HCT116 (cell line): ENCODE data around the gene SLC4A4. TPM values are rescaled to one million over a fixed set of nuclear protein-coding genes. Genes with fewer than 3 reads are reported as not detected.

Experiments used
- ATAC-seq: fragments of 200-7000 bp; cut with Tn5 transposase; 2 replicates; pipeline ENCODE4 v1.9.1; 2020; ENCODE audit warnings: mild to moderate bottlenecking, moderate library complexity
- BruUV-seq: library from RNA; stranded (reverse); fragments of 400-500 nt; replicated peaks from 2 replicates; lab custom pipeline; 2021; lab: Mats Ljungman, UMichigan
- CTCF ChIA-PET: fragments of 300-600 bp; sonication (Branson Sonifier 250); formaldehyde crosslinking; loops from one replicate; lab custom pipeline; 2021; ENCODE audit warnings: antibody characterized with exemption; lab: Charles Lee
- POLR2A ChIA-PET: fragments of 300-600, 350-600 bp; sonication (Branson Sonifier 250); formaldehyde crosslinking; loops from one replicate; lab custom pipeline; 2021; ENCODE audit warnings: antibody characterized with exemption; lab: Charles Lee
- RAD21 ChIA-PET, 2 experiments: fragments of 300-600 bp; sonication (Branson Sonifier 250); formaldehyde crosslinking; loops; one replicate each; lab custom pipeline; 2023; ENCODE audit warnings: low total read pairs in 2 of 2; ENCODE audit not compliant: uncharacterized antibody in 2 of 2, unreplicated experiment in 2 of 2, low non-redundant PET in 1 of 2; lab: Charles Lee
- DNase-seq: peaks from one replicate; pipeline ENCODE4 v3.0.0-alpha.2; 2010; ENCODE audit warnings: low read depth, low spot score
- H2AFZ ChIP-seq: fragments of 200-600 bp; shearing (Covaris generic), sonication (generic); 2 replicates; pipeline ENCODE4 v1.6.1; 2017; ENCODE audit warnings: low read depth, mixed run types, mixed read lengths, antibody characterized with exemption, low read length; ENCODE audit not compliant: poor library complexity, severe bottlenecking
- H3K27ac ChIP-seq: 2 replicates; pipeline ENCODE4 v1.5.1; 2012; ENCODE audit warnings: low read depth, low read length
- H3K27me3 ChIP-seq: fragments of 200-600 bp; sonication (generic); 2 replicates; pipeline ENCODE4 v1.6.1; 2016; ENCODE audit warnings: mixed run types, low read length, mixed read lengths; ENCODE audit not compliant: insufficient read depth
- H3K36me3 ChIP-seq, 2 experiments: fragments of 200-500 bp in 1 of 2; fragments of 200-600 bp in 1 of 2; sonication (Bioruptor generic) in 1 of 2; sonication (generic) in 1 of 2; 2 replicates each; pipeline versions ENCODE4 v1.5.1 to v1.6.1; 2014 to 2016; ENCODE audit warnings: low read length in 2 of 2, inconsistent platforms in 1 of 2, mixed read lengths in 1 of 2, mixed run types in 1 of 2; ENCODE audit not compliant: insufficient read depth in 2 of 2, control insufficient read depth in 1 of 2
- H3K4me1 ChIP-seq, 2 experiments: fragments of 200-600 bp in 1 of 2; sonication (generic) in 1 of 2; 2 replicates each; pipeline versions ENCODE4 v1.5.1 to v1.6.1; 2012 to 2017; ENCODE audit warnings: low read length in 2 of 2, inconsistent platforms in 1 of 2, mild to moderate bottlenecking in 1 of 2, mixed read lengths in 1 of 2, mixed run types in 1 of 2, moderate library complexity in 1 of 2; ENCODE audit not compliant: insufficient read depth in 2 of 2, control insufficient read depth in 1 of 2
- H3K4me2 ChIP-seq: fragments of 200-600 bp; sonication (generic); 2 replicates; pipeline ENCODE4 v1.6.1; 2017; ENCODE audit warnings: mixed run types, low read length, mixed read lengths
- H3K4me3 ChIP-seq, 2 experiments: fragments of 200-600 bp in 1 of 2; sonication (generic) in 1 of 2; replicated peaks in 1 of 2; 2 replicates each; pipeline ENCODE4 v1.5.1; 2011 to 2016; ENCODE audit warnings: low read length in 2 of 2, control low read depth in 1 of 2, low read depth in 1 of 2, mild to moderate bottlenecking in 1 of 2, mixed read lengths in 1 of 2, mixed run types in 1 of 2
- H3K79me2 ChIP-seq: fragments of 200-600 bp; sonication (generic); 2 replicates; pipeline ENCODE4 v1.6.1; 2017; ENCODE audit warnings: mild to moderate bottlenecking, mixed run types, low read length, moderate library complexity, mixed read lengths; ENCODE audit not compliant: insufficient read depth
- H3K9ac ChIP-seq: fragments of 200-600 bp; sonication (generic); 2 replicates; pipeline ENCODE4 v1.6.1; 2016; ENCODE audit warnings: low read length, mixed read lengths
- H3K9me2 ChIP-seq: fragments of 200-600 bp; sonication (generic), shearing (Covaris generic); 2 replicates; pipeline ENCODE4 v1.6.1; 2017; ENCODE audit warnings: mixed run types, mild to moderate bottlenecking, moderate library complexity; ENCODE audit not compliant: insufficient read depth
- H3K9me3 ChIP-seq, 2 experiments: fragments of 200-500 bp in 1 of 2; fragments of 200-600 bp in 1 of 2; sonication (Bioruptor generic) in 1 of 2; sonication (generic) in 1 of 2; 2 replicates each; pipeline ENCODE4 v1.6.1; 2014 to 2017; ENCODE audit warnings: low read length in 2 of 2, mixed read lengths in 2 of 2, inconsistent platforms in 1 of 2, low read depth in 1 of 2, mild to moderate bottlenecking in 1 of 2, mixed run types in 1 of 2, moderate library complexity in 1 of 2; ENCODE audit not compliant: control insufficient read depth in 1 of 2, insufficient read depth in 1 of 2
- H4K20me1 ChIP-seq: fragments of 200-600 bp; sonication (generic), shearing (Covaris generic); 2 replicates; pipeline ENCODE4 v1.6.1; 2017; ENCODE audit warnings: mixed run types, mild to moderate bottlenecking, moderate library complexity; ENCODE audit not compliant: insufficient read depth
- ATF3 ChIP-seq: IDR thresholded peaks from 2 replicates; pipeline ENCODE4 v1.6.1; 2012
- CBX3 ChIP-seq: IDR thresholded peaks from 2 replicates; pipeline ENCODE4 v1.6.1; 2012; ENCODE audit warnings: low read depth
- EGR1 ChIP-seq: IDR thresholded peaks from 2 replicates; pipeline ENCODE4 v1.6.1; 2012; ENCODE audit warnings: low read depth
- EZH2 ChIP-seq: fragments of 200-600 bp; sonication (generic); IDR thresholded peaks from 2 replicates; pipeline ENCODE4 v1.6.1; 2017; ENCODE audit warnings: antibody characterized with exemption, mixed run types
- EZH2phosphoT487 ChIP-seq: fragments of 200-600 bp; IDR thresholded peaks from 2 replicates; pipeline ENCODE4 v1.6.1; 2018; ENCODE audit warnings: antibody characterized with exemption, borderline replicate concordance
- JUND ChIP-seq: IDR thresholded peaks from 2 replicates; pipeline ENCODE4 v1.6.1; 2012
- RAD21 ChIP-seq: IDR thresholded peaks from 2 replicates; pipeline ENCODE4 v1.6.1; 2012; ENCODE audit warnings: low read depth, mild to moderate bottlenecking
- SP1 ChIP-seq: IDR thresholded peaks from 2 replicates; pipeline ENCODE4 v1.6.1; 2012; ENCODE audit warnings: low read depth
- SRF ChIP-seq: IDR thresholded peaks from 2 replicates; pipeline ENCODE4 v1.6.1; 2012; ENCODE audit warnings: low read depth
- YY1 ChIP-seq: IDR thresholded peaks from 2 replicates; pipeline ENCODE4 v1.6.1; 2011; ENCODE audit warnings: low read length, low read depth, moderate library complexity, mild to moderate bottlenecking; ENCODE audit not compliant: insufficient replicate concordance; ENCODE audit errors: extremely low read depth
- ZNF274 ChIP-seq: fragments of 200-500 bp; sonication (Bioruptor generic); IDR thresholded peaks from 2 replicates; pipeline ENCODE4 v1.6.1; 2014; ENCODE audit warnings: mild to moderate bottlenecking, low read depth, low read length, inconsistent platforms
- intact Hi-C: fragments of 100-400 bp; cut with micrococcal nuclease; formaldehyde crosslinking; loops from 2 replicates; pipeline ENCODE4 v1.10.0; 2022
- total RNA-seq: library from RNA; stranded (reverse); gene quantifications from one replicate; pipeline ENCODE4 v1.2.1, GENCODE V29; 2021; ENCODE audit not compliant: unreplicated experiment
- TF ChIP-seq, protein P1 (sequence below): IDR thresholded peaks from 2 replicates; pipeline ENCODE4 v1.6.1; 2012; ENCODE audit warnings: low read depth
- TF ChIP-seq, protein P2 (sequence below), 3 experiments: fragments of 200-600 bp in 1 of 3; sonication (generic) in 1 of 3; IDR thresholded peaks in 2 of 3; conservative IDR thresholded peaks in 1 of 3; 2 replicates each; pipeline ENCODE4 v1.5.1; 2012 to 2017; ENCODE audit warnings: low read depth in 2 of 3, low read length in 2 of 3, antibody characterized with exemption in 1 of 3, borderline replicate concordance in 1 of 3, control low read depth in 1 of 3, mild to moderate bottlenecking in 1 of 3, mixed read lengths in 1 of 3, mixed run types in 1 of 3, moderate library complexity in 1 of 3; ENCODE audit not compliant: insufficient read depth in 1 of 3

Gene SLC4A4
- total RNA-seq, 1 experiment from 2014 or later, result 0.30 TPM

- DNase-seq (no peak), ATAC-seq (no peak)
- ChIA-PET CTCF (no interaction called here), POLR2A (no interaction called here), RAD21 (no interaction called here)
- H3K4me2 ChIP-seq, result no peak overlapping the region
- no peak overlapping the region for H2AFZ ChIP-seq
- BruUV-seq, result no TSS peak
- intact Hi-C loops, result no loop called here
- H3K9ac ChIP-seq, result no peak overlapping the region
- no peak overlapping the region for H3K27ac ChIP-seq
- no peak for TF ChIP-seq YY1
- H3K4me1 ChIP-seq, result no peaks in the 10 kb centered on the region
- no peaks in the 10 kb centered on the region for H3K9me2 ChIP-seq
- H3K36me3 ChIP-seq, result no peaks in the 10 kb centered on the region
- no peaks in the 10 kb centered on the region for H4K20me1 ChIP-seq
- no peaks in the 10 kb centered on the region for H3K9me3 ChIP-seq
- H3K4me3 ChIP-seq, result no peak overlapping the region
- peaks cover 5% of the 10 kb centered on the region; the same call in 1 of the 2 replicates for H3K27me3 ChIP-seq
- H3K79me2 ChIP-seq, result no peaks in the 10 kb centered on the region
Measured at GRCh38 chr4:71564775-71565174, 226.0 kb downstream of the SLC4A4 start.

- no peak overlapping the region for H3K4me3 ChIP-seq
- TF ChIP-seq EZH2phosphoT487 (no peak), CBX3 (no peak), EZH2 (no peak), EGR1 (no peak), SRF (no peak), RAD21 (no peak), YY1 (no peak), JUND (no peak), ATF3 (no peak), ZNF274 (no peak), SP1 (no peak)
- TF ChIP-seq, protein P1, sequence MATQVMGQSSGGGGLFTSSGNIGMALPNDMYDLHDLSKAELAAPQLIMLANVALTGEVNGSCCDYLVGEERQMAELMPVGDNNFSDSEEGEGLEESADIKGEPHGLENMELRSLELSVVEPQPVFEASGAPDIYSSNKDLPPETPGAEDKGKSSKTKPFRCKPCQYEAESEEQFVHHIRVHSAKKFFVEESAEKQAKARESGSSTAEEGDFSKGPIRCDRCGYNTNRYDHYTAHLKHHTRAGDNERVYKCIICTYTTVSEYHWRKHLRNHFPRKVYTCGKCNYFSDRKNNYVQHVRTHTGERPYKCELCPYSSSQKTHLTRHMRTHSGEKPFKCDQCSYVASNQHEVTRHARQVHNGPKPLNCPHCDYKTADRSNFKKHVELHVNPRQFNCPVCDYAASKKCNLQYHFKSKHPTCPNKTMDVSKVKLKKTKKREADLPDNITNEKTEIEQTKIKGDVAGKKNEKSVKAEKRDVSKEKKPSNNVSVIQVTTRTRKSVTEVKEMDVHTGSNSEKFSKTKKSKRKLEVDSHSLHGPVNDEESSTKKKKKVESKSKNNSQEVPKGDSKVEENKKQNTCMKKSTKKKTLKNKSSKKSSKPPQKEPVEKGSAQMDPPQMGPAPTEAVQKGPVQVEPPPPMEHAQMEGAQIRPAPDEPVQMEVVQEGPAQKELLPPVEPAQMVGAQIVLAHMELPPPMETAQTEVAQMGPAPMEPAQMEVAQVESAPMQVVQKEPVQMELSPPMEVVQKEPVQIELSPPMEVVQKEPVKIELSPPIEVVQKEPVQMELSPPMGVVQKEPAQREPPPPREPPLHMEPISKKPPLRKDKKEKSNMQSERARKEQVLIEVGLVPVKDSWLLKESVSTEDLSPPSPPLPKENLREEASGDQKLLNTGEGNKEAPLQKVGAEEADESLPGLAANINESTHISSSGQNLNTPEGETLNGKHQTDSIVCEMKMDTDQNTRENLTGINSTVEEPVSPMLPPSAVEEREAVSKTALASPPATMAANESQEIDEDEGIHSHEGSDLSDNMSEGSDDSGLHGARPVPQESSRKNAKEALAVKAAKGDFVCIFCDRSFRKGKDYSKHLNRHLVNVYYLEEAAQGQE, result no peak
- TF ChIP-seq, protein P2, sequence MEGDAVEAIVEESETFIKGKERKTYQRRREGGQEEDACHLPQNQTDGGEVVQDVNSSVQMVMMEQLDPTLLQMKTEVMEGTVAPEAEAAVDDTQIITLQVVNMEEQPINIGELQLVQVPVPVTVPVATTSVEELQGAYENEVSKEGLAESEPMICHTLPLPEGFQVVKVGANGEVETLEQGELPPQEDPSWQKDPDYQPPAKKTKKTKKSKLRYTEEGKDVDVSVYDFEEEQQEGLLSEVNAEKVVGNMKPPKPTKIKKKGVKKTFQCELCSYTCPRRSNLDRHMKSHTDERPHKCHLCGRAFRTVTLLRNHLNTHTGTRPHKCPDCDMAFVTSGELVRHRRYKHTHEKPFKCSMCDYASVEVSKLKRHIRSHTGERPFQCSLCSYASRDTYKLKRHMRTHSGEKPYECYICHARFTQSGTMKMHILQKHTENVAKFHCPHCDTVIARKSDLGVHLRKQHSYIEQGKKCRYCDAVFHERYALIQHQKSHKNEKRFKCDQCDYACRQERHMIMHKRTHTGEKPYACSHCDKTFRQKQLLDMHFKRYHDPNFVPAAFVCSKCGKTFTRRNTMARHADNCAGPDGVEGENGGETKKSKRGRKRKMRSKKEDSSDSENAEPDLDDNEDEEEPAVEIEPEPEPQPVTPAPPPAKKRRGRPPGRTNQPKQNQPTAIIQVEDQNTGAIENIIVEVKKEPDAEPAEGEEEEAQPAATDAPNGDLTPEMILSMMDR (IDR thresholded peaks at IDR 0.05 in 2 of 3, conservative IDR thresholded peaks at IDR 0.05 in 1 of 3; ENCODE audit: borderline replicate concordance in 1 of 3, insufficient read depth in 1 of 3, low read depth in 2 of 3, low read length in 2 of 3), result no peak
Measured at GRCh38 chr4:71566856-71567255, 228.0 kb downstream of the SLC4A4 start.

More at GRCh38 chr4:71566856-71567255, 228.0 kb downstream of the SLC4A4 start:
- Histone ChIP-seq H2AFZ (no peak overlapping the region), H3K27ac (no peak overlapping the region), H3K27me3 (peaks cover 5% of the 10 kb centered on the region; the same call in 1 of the 2 replicates), H3K9me3 (no peaks in the 10 kb centered on the region), H3K9ac (no peak overlapping the region), H3K36me3 (no peaks in the 10 kb centered on the region), H3K4me2 (no peak overlapping the region), H3K79me2 (no peaks in the 10 kb centered on the region), H3K9me2 (no peaks in the 10 kb centered on the region), H4K20me1 (no peaks in the 10 kb centered on the region), H3K4me1 (no peaks in the 10 kb centered on the region)
- ChIA-PET CTCF (no interaction called here), POLR2A (no interaction called here), RAD21 (no interaction called here)
- no TSS peak for BruUV-seq
- DNase-seq, result no peak
- intact Hi-C loops, result no loop called here
- ATAC-seq, result no peak
